GM15510 (cell line): ENCODE data around the gene GARRE1.

Experiments used
- POLR2A ChIP-seq: IDR thresholded peaks from 3 replicates; pipeline ENCODE4 v1.6.1; 2011; ENCODE audit warnings: borderline replicate concordance; ENCODE audit not compliant: insufficient read length; ENCODE audit errors: extremely low read depth

The GARRE1 gene

DNA sequence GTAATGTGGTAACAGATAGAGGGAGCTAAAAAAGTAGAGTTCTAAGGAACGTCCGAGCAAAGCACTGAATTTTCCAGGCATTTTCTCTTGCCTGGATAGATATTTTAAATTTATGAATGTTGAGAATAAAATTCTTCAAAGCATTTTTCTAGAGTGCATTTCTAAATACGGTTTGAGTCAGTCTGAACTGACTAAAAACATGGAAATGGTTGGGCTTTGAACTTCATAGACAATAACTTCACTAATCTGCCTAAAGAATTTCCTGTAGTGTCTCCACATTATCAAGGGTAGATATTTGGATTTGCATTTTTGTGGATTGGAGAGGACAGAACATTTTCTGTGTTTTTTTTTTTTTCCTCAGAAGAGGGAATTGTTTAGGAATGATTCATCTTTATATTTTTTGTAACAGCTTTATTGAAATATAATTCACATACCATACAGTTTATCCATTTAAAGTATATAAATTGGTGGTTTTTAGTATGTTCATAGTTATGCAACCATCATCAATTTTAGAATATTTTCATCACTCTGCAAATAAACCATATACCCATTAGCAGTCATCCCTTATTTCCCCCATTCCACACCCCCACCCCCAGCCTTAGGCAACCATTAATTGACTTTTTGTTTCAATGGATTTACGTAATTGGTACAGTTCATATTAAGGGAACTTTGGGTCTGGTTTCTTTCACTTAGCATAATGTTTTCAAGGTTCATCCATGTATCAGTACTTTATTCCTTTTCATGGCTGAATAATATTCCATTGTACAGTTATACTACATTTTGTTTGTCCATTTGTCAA, 20.7 kb downstream of the GARRE1 start:
- no peak for TF ChIP-seq POLR2A

DNA sequence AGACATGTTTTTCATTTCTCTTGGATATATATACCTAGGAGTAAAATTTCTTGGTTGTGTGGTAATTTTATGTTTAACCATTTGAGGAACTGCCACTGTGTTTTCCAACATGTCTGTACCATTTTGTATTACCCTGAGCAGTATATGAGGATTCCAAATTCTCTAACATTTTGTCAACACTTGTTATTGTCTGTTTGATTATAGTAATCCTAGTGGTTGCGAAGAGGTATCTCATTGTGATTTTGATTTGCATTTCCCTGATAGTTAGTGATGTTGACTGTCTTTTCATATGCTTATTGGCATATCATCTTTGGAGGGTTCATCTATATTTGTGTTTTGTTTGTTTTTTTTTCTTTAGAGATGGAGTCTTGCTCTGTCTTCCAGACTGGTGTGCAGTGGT, 21.4 kb downstream of the GARRE1 start:
- no peak for TF ChIP-seq POLR2A

DNA sequence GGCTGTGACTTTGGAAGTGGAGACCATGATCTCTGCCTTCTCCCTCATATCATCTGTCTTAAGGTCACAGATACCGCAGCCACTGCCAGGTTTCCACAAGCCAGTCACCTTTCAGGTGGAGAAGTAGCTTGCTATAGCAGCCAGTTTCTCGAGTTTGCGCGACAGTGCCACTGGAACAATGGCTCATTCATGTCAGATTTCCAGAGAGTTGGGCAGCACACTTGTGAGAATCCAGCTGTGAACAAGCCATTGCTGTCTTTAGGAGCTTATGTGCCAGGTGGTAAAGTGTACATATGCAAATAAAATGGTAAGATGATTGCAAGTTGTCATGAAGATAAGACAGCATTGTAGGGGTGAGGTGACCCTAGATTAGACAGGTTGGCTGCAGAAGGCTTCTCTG, 22.3 kb downstream of the GARRE1 start:
- no peak for TF ChIP-seq POLR2A

DNA sequence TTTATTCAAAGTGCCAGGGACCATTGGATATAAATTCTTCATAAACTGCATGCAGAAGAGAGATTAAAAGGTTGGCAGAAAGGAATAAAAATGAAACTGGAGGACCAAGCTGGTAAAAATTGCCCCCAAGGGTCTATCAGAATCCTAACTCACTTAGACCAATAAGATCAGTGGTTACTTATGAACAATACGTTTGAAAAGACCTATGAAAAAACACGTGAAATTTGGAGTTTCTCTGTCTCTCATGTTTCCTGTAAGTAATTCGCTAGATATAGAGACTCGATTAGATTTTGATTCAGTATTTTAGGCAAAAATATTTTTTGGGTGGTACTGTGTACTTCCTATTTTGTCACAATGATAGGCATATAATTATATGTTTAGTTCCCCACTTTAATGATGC, 22.9 kb downstream of the GARRE1 start:
- TF ChIP-seq POLR2A: no peak

DNA sequence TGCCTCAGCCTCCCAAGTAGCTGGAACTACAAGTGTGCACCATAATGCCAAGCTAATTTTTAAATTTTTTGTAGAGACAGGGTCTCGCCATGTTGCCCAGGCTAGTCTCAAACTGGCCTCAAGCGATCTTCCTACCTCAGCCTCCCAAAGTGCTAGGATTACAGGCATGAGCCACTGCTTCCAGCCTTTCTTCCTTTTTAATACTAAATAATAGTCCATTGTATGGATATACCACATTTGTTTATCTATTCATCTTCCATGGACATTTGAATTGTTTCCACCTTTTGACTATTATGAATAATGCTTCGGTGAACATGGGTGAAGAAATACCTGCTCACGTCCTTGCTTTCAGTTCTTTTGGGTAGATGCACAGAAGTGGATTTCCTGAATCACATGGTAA, 24.4 kb downstream of the GARRE1 start:
- no peak for TF ChIP-seq POLR2A

DNA sequence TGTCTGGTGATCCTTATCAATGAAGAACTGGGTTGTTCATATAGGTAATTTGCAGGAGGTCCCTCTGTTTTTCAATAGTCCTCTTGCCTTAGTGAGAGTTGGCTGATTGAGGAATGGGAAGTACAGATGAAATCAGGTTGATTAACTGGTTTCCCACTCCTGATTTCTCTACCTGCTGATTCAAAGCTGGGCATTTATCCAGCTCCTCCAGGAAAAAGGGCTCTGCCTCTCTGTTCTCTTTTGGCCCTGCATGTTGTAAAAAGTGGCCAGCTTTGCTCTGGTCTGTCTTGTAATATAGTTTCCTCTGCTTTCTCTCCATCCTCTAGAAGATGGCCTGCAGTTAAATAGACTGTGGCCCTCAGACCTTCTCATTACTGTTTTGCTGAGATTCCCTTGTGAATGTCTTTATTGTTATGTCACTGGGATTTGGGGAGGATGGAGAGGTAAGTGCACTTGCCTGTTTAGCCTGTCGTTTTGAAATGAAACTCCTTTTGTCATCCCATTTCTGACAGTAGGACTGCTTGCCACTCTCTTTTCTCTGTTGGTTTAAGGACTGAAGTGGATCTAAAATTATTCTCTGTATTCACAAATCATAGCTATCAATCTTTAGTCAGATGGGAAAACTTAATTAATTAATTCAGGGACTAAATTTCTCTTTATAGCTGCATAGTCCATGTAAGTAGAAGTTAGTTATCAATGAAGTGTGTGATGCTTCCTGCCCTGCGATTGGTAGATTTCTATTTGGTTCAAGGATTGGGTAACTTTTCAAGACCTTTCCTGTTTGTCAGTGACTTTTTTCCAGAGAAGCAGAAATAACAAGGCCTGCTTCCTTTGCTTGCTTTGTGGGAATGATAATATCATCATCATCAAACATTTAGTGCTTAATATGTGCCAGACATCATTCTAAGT, 28.5 kb downstream of the GARRE1 start:
- no peak for TF ChIP-seq POLR2A

DNA sequence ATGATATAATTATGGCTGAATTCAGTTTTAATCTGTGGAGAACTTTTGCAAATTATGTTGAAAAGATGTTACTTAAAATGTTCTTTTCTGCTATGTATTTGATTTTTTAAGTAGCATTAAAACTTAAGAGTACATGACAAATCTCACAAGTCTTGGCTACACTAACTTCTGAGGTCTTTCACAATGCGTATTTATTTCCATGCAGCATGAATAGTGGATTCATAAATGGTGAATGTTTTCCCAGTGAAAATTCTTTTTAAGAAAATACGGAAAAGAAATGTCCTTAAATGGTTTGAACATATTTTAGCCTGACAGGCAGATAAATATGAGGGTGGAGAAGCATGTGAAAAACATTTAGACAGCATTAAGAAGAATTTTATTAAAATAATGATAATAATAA, 30.2 kb downstream of the GARRE1 start:
- TF ChIP-seq POLR2A: no peak

DNA sequence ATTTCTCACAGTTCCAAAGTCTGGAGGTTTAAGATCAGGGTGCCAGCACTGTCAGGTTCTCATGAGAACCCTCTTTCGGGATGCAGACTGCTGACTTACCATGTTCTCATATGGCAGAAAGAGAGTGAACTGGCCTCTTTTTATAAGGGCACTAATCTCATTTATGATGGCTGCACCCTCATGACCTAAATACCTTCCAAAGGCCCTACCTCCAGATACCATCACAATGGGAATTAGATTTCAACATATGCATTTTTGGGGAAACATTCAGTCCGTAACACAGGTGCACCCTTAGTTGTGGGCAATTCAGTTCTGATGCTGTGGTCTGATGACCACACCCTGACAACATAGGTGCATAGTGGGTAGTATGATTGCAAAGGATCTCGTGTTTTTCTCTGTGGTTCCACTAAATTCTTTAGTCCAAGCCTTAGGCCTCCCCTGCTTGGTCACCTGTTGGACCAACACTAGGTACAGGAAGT, 33.3 kb downstream of the GARRE1 start:
- TF ChIP-seq POLR2A: no peak

DNA sequence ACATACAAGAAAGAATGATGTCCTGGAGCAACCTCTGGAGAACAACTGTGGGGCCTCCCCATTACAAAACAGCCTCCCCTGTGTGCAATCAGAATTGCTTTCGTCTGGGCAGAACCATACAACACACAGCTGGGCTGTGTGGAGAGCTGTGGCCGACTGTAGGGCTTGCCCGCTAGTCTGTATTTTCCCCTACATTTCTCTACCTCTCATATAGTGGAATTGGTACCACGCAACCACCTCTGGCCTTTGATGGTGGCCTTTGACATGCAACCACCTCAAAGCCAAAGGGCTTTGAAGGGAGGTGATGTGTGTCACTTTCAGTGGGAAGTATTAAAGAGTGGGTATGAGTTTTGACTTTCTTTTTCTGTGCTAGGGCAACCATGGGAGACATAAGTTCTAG, 34.0 kb downstream of the GARRE1 start:
- no peak for TF ChIP-seq POLR2A

DNA sequence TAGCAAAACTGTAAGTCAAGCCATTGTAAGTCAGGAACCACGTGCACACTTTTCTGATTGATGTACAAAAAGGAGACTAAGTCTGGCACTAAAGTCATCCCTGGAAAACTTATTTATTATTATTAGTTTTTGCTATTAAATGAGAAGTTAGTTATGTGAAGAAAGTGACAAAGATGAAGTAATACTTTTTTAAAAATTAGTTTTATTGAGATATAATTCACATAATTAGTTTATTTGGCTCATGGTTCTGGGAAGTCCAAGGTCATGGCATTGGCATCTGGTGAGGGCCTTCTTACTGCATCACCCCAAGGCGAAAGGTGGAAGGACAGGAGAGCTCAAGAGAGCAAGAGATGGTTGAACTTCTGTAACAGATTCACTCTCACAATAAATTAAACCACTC, 36.9 kb downstream of the GARRE1 start:
- no peak for TF ChIP-seq POLR2A

DNA sequence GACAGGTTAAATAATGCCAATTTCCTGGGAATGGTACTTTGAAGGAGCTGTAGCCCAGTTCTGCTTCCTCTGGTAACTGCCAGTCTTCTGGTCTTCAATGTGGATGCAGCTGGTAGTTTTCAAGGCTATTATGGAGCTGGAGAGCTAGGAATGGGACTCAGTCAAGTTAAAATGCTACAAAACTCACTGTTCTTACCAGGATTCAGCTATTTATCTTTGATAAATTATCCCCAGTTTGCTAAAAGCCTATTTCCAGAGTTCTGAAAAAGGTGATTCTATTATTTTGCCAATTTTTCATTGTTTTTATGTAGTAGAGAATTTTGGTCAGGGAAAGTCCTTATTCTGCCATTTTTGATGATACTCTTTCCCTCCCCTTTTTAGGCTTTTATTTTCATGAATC, 40.7 kb downstream of the GARRE1 start:
- no peak for TF ChIP-seq POLR2A

DNA sequence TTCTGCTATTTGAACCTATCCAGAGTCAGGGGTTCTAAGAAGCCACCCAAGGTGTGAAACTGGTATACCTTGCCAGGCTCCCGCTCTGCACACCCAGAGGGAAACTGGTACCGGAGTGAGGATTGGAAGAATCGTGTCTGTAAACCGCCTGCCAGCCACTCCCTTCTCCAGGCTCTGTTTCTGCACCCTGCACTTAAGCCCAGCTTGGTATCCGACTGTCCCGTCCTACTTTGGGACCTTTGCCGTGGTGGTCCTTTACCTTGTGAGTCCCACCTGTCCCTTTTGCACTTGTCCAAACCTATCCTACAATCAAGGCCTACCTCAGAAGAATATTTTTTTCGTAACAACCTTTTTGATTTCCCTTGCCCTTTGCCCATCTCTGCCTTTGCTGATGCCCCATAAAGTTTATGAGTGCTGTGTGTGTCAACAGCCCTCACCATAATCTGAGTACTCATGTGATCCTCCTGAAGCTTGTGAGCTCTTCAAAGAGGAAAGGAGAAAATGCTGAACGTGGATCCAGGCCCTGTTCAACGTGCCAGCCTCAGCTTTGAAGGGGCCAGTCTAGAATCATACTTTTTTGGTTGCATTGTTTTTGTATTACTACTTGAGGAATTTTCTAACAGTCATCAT, 44.7 kb downstream of the GARRE1 start:
- no peak for TF ChIP-seq POLR2A

DNA sequence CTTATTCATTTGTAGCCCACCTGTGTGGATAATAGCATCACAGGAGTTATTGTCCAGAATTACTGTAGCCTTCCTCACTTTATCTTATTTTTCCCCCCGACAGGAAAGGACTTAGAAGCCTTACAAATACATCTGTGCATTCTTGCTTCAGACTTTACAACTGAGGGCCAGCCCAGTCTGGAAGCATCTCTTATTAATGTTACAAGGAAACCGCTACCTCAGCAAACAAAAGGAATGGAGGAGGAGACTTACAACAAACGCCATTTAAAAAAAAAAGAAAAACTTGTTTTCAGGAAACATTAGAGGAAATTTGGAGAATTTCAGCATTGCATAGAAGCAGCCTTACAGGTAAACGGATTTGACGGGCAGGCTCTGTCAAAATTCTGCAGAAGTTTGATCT, 45.2 kb downstream of the GARRE1 start:
- no peak for TF ChIP-seq POLR2A

DNA sequence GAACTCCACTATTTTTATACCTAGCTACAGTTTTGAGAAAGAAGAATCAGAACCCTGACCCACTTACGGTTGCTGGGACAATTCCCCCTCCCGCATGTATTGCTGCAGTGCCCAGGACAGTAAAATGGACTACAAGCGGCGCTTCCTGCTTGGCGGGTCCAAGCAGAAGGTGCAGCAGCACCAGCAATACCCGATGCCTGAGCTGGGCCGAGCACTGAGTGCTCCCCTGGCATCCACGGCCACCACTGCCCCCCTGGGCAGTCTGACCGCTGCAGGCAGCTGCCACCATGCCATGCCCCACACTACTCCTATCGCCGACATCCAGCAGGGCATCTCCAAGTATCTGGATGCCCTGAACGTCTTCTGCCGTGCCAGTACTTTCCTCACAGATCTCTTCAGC, 46.0 kb downstream of the GARRE1 start:
- no peak for TF ChIP-seq POLR2A

DNA sequence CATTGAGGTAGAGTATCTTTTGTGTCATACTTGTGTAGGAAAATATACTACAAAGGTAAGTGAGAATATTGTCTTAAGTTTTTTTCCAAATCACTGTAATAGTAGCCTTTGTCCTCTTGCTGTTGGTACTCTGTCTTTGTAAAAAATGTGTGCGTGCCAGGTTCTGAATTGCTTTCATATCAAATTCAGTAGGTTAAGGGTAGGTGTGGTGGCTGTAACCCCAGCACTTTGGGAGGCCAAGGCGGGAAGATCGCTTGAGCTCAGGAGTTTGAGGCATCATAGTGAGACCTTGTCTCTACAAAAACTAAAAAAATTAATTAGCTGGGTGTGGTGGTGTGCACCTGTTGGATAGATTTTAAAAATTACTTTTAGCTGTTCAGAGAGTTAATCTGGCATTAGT, 46.6 kb downstream of the GARRE1 start:
- no peak for TF ChIP-seq POLR2A
